H9 (cell line): ENCODE data around the gene ARSG. TPM values are rescaled to one million over a fixed set of nuclear protein-coding genes. Genes with fewer than 3 reads are reported as not detected.
"Not testable (repeated sequence)": the region's sequence is repeated elsewhere in the genome, so short reads cannot be mapped to it uniquely, and the experiment has no call there.

Experiments used
- DNase-seq: peaks from one replicate; pipeline ENCODE4 v3.0.0-alpha.2; 2017
- H2AFZ ChIP-seq: one replicate; pipeline ENCODE4 v1.6.1; 2013; ENCODE audit warnings: mild to moderate bottlenecking, low read length, control low read depth, moderate library complexity
- H2AK5ac ChIP-seq: 2 replicates; pipeline ENCODE4 v1.6.1; 2013; ENCODE audit warnings: low read length, control low read depth, mixed read lengths; ENCODE audit not compliant: insufficient read length
- H2BK120ac ChIP-seq: one replicate; pipeline ENCODE4 v1.6.1; 2013; ENCODE audit warnings: low read depth, mild to moderate bottlenecking, low read length, control low read depth, inconsistent platforms; ENCODE audit not compliant: poor library complexity, severe bottlenecking
- H2BK12ac ChIP-seq: 2 replicates; pipeline ENCODE4 v1.6.1; 2013; ENCODE audit warnings: low read length, control low read depth, mixed read lengths, low read depth; ENCODE audit not compliant: insufficient read length
- H2BK15ac ChIP-seq: 2 replicates; pipeline ENCODE4 v1.6.1; 2013; ENCODE audit warnings: low read depth, low read length, control low read depth
- H2BK20ac ChIP-seq: one replicate; pipeline ENCODE4 v1.6.1; 2013; ENCODE audit warnings: low read depth, mild to moderate bottlenecking, low read length, control low read depth, inconsistent platforms; ENCODE audit not compliant: poor library complexity, severe bottlenecking
- H2BK5ac ChIP-seq: 2 replicates; pipeline ENCODE4 v1.6.1; 2013; ENCODE audit warnings: low read length, control low read depth, mixed read lengths; ENCODE audit not compliant: insufficient read length
- H3K14ac ChIP-seq: 2 replicates; pipeline ENCODE4 v1.6.1; 2013; ENCODE audit warnings: low read length, control low read depth; ENCODE audit not compliant: insufficient read depth
- H3K18ac ChIP-seq: 2 replicates; pipeline ENCODE4 v1.6.1; 2013; ENCODE audit warnings: low read depth, mild to moderate bottlenecking, mixed read lengths, low read length, control low read depth; ENCODE audit not compliant: insufficient read length
- H3K23ac ChIP-seq: 2 replicates; pipeline ENCODE4 v1.6.1; 2013; ENCODE audit warnings: low read length, control low read depth, mixed read lengths, low read depth; ENCODE audit not compliant: insufficient read length
- H3K23me2 ChIP-seq: 2 replicates; pipeline ENCODE4 v1.6.1; 2013; ENCODE audit warnings: low read depth, mild to moderate bottlenecking, mixed read lengths, low read length, control low read depth; ENCODE audit not compliant: insufficient read length, poor library complexity, severe bottlenecking
- H3K27ac ChIP-seq: 2 replicates; pipeline ENCODE4 v1.5.1; 2013; ENCODE audit warnings: low read length, control low read depth, mixed read lengths, low read depth; ENCODE audit not compliant: insufficient read length
- H3K27me3 ChIP-seq: 2 replicates; pipeline ENCODE4 v1.6.1; 2013; ENCODE audit warnings: low read length, control low read depth, inconsistent platforms; ENCODE audit not compliant: insufficient read depth
- H3K4ac ChIP-seq: 2 replicates; pipeline ENCODE4 v1.6.1; 2013; ENCODE audit warnings: low read depth, mild to moderate bottlenecking, control low read depth, inconsistent platforms, low read length, moderate library complexity
- H3K4me1 ChIP-seq: 2 replicates; pipeline ENCODE4 v1.6.1; 2013; ENCODE audit warnings: low read length, control low read depth, inconsistent platforms; ENCODE audit not compliant: insufficient read depth
- H3K4me2 ChIP-seq: 2 replicates; pipeline ENCODE4 v1.6.1; 2013; ENCODE audit warnings: low read length, control low read depth, mixed read lengths; ENCODE audit not compliant: insufficient read length, insufficient read depth
- H3K56ac ChIP-seq: 2 replicates; pipeline ENCODE4 v1.6.1; 2013; ENCODE audit warnings: low read depth, mild to moderate bottlenecking, mixed read lengths, low read length, control low read depth; ENCODE audit not compliant: insufficient read length
- H3K79me1 ChIP-seq: 2 replicates; pipeline ENCODE4 v1.6.1; 2013; ENCODE audit warnings: low read depth, mild to moderate bottlenecking, moderate library complexity, low read length, control low read depth, inconsistent platforms; ENCODE audit not compliant: insufficient read depth, poor library complexity, severe bottlenecking
- H3K79me2 ChIP-seq: 2 replicates; pipeline ENCODE4 v1.6.1; 2013; ENCODE audit warnings: low read length, control low read depth, inconsistent platforms; ENCODE audit not compliant: insufficient read depth
- H3K9ac ChIP-seq: 2 replicates; pipeline ENCODE4 v1.6.1; 2013; ENCODE audit warnings: low read length, control low read depth, mixed read lengths; ENCODE audit not compliant: insufficient read length; ENCODE audit errors: extremely low read depth
- H3K9me3 ChIP-seq: one replicate; pipeline ENCODE4 v1.6.1; 2013; ENCODE audit warnings: low read depth, low read length, inconsistent platforms; ENCODE audit not compliant: control insufficient read depth
- H3T11ph ChIP-seq: one replicate; pipeline ENCODE4 v1.6.1; 2013; ENCODE audit warnings: mild to moderate bottlenecking, low read length, control low read depth, inconsistent platforms
- H4K20me1 ChIP-seq: one replicate; pipeline ENCODE4 v1.6.1; 2013; ENCODE audit not compliant: control insufficient read depth, insufficient read length, insufficient read depth
- H4K5ac ChIP-seq: 2 replicates; pipeline ENCODE4 v1.6.1; 2013; ENCODE audit warnings: low read depth, mild to moderate bottlenecking, mixed read lengths, low read length, control low read depth; ENCODE audit not compliant: insufficient read length
- H4K8ac ChIP-seq: replicated peaks from 2 replicates; pipeline ENCODE4 v1.6.1; 2013; ENCODE audit warnings: low read length, control low read depth, mixed read lengths, low read depth; ENCODE audit not compliant: insufficient read length
- H4K91ac ChIP-seq: 2 replicates; pipeline ENCODE4 v1.6.1; 2013; ENCODE audit warnings: low read depth, mild to moderate bottlenecking, moderate library complexity, mixed read lengths, low read length, control low read depth; ENCODE audit not compliant: insufficient read length
- H3K27ac Mint-ChIP-seq, 3 experiments: 2 replicates in 2 of 3; 3 replicates in 1 of 3; pipeline ENCODE4 v1.8.0; 2020 to 2021; ENCODE audit warnings: mixed read lengths in 3 of 3, mild to moderate bottlenecking in 1 of 3, moderate library complexity in 1 of 3
- H3K27me3 Mint-ChIP-seq: 2 replicates; pipeline ENCODE4 v1.8.0; 2021; ENCODE audit warnings: low read depth, mild to moderate bottlenecking, moderate library complexity, mixed read lengths
- H3K36me3 Mint-ChIP-seq, 3 experiments: 2 replicates in 2 of 3; 3 replicates in 1 of 3; pipeline ENCODE4 v1.8.0; 2020 to 2021; ENCODE audit warnings: low read depth in 3 of 3, mixed read lengths in 3 of 3; ENCODE audit not compliant: insufficient read depth in 1 of 3
- H3K4me1 Mint-ChIP-seq, 2 experiments: 2 replicates each; pipeline ENCODE4 v1.8.0; 2020; ENCODE audit warnings: mixed read lengths in 2 of 2
- H3K4me3 Mint-ChIP-seq, 2 experiments: 2 replicates in 1 of 2; 3 replicates in 1 of 2; pipeline ENCODE4 v1.8.0; 2020 to 2021; ENCODE audit warnings: mild to moderate bottlenecking in 2 of 2, mixed read lengths in 2 of 2, moderate library complexity in 1 of 2
- H3K9me3 Mint-ChIP-seq, 2 experiments: 2 replicates in 1 of 2; 3 replicates in 1 of 2; pipeline ENCODE4 v1.8.0; 2020; ENCODE audit warnings: mild to moderate bottlenecking in 2 of 2, mixed read lengths in 2 of 2, moderate library complexity in 1 of 2
- CTCF ChIP-seq: fragments of 200-600 bp; sonication (generic); conservative IDR thresholded peaks from 3 replicates; pipeline ENCODE4 v1.8.0; 2021; ENCODE audit warnings: antibody characterized with exemption, mild to moderate bottlenecking
- WGBS: extraction: QIAGEN DNeasy Blood & Tissue Kit; methylation state at CpG from one replicate; pipeline ENCODE4 v1.1.7; 2013; ENCODE audit warnings: missing lambda C conversion rate, low lambda C conversion rate, mixed read lengths; ENCODE audit not compliant: insufficient read length; ENCODE audit errors: extremely low coverage; 5-methylcytosine and 5-hydroxymethylcytosine counted together
- total RNA-seq: library from RNA; stranded (reverse); gene quantifications from 2 replicates; pipeline ENCODE4 v1.2.1, GENCODE V29; 2021

The ARSG gene
- total RNA-seq, 1 experiment from 2014 or later = 3.6 TPM

GRCh38 chr17:68273722-68274121, 17.6 kb upstream of the ARSG start:
- no peak overlapping the region for H4K8ac ChIP-seq
- H3K9ac ChIP-seq = no peak overlapping the region
- no peak overlapping the region for H2BK5ac ChIP-seq
- no peak overlapping the region for H3T11ph ChIP-seq
- no peak for TF ChIP-seq CTCF
- no peak overlapping the region for H3K23ac ChIP-seq
- H4K5ac ChIP-seq = no peak overlapping the region
- H3K27ac ChIP-seq = no peak overlapping the region
- no peak overlapping the region for H2BK12ac ChIP-seq
- Mint-ChIP-seq H3K27me3 (no peaks in the 10 kb centered on the region), H3K27ac (no peak overlapping the region), H3K36me3 (peaks cover 0 to 9% (median 4%) of the 10 kb centered on the region in 3 experiments; a peak in 5 of 7 replicates), H3K4me3 (no peak overlapping the region), H3K4me1 (peaks cover 0 to 4% of the 10 kb centered on the region in 2 experiments; a peak in 3 of 4 replicates), H3K9me3 (peaks cover 12 to 13% of the 10 kb centered on the region in 2 experiments; a peak in 4 of 5 replicates)
- no peak for DNase-seq
- no peaks in the 10 kb centered on the region for H3K27me3 ChIP-seq
- H2BK15ac ChIP-seq = no peak overlapping the region
- peaks cover 7% of the 10 kb centered on the region for H3K9me3 ChIP-seq
- no CpG with 5 or more reads among the region's 11 CpGs for WGBS
- no peak overlapping the region for H3K4ac ChIP-seq
- H2BK120ac ChIP-seq = no peak overlapping the region
- no peak overlapping the region for H4K91ac ChIP-seq
- no peak overlapping the region for H2AK5ac ChIP-seq
- H2BK20ac ChIP-seq = no peak overlapping the region
- no peak overlapping the region for H2AFZ ChIP-seq
- H3K79me1 ChIP-seq = no peaks in the 10 kb centered on the region
- no peaks in the 10 kb centered on the region for H4K20me1 ChIP-seq
- no peak overlapping the region for H3K18ac ChIP-seq
- H3K4me1 ChIP-seq = no peaks in the 10 kb centered on the region
- no peak overlapping the region for H3K56ac ChIP-seq
- H3K79me2 ChIP-seq = no peaks in the 10 kb centered on the region
- no peak overlapping the region for H3K4me2 ChIP-seq
- peak overlapping the region; percentile 17; the same call in 1 of the 2 replicates for H3K14ac ChIP-seq
- H3K23me2 ChIP-seq = no peaks in the 10 kb centered on the region

GRCh38 chr17:68276339-68276738, 15.0 kb upstream of the ARSG start:
- H3K4me3 Mint-ChIP-seq, H3K9ac ChIP-seq, H3K9me3 ChIP-seq, H3K79me2 ChIP-seq, H3K14ac ChIP-seq, H3K79me1 ChIP-seq, H3K4me1 ChIP-seq, H3K27me3 ChIP-seq, H3T11ph ChIP-seq, H4K20me1 ChIP-seq, H3K27ac ChIP-seq, H3K4me2 ChIP-seq, H2BK5ac ChIP-seq, H3K4me1 Mint-ChIP-seq, H3K23ac ChIP-seq, H2BK20ac ChIP-seq, H2BK120ac ChIP-seq, H3K27me3 Mint-ChIP-seq, H3K56ac ChIP-seq, H2AK5ac ChIP-seq, H2BK12ac ChIP-seq, H4K5ac ChIP-seq, H2AFZ ChIP-seq, H3K23me2 ChIP-seq, H3K27ac Mint-ChIP-seq, H4K8ac ChIP-seq, H2BK15ac ChIP-seq, H3K4ac ChIP-seq, H3K18ac ChIP-seq, H4K91ac ChIP-seq, DNase-seq: not testable (repeated sequence)
- no CpG with 5 or more reads among the region's 3 CpGs for WGBS
- Mint-ChIP-seq H3K9me3 (peaks cover 12 to 18% of the 10 kb centered on the region in 2 experiments; a peak in 4 of 5 replicates), H3K36me3 (peaks cover 0 to 13% (median 4%) of the 10 kb centered on the region in 3 experiments; a peak in 5 of 7 replicates)
